Measurements from ENCODE around the gene ZNF827. TPM values are rescaled to one million over a fixed set of nuclear protein-coding genes. Genes with fewer than 3 reads are reported as not detected.

The ZNF827 gene
- total and polyA plus RNA-seq, 2 of the 13 experiments (the other 11 are each of a cell fraction or from before 2014, with no cell fraction given), result 2.8 TPM

GRCh38 chr4:145936142-145936996, 2.3 kb downstream of the ZNF827 start:
- Histone ChIP-seq H3K36me3 (replicated peaks in 1 of 2; ENCODE audit: control insufficient read depth in 1 of 2, insufficient read depth in 2 of 2, low read length in 2 of 2) (no peaks in the 10 kb centered on the region), H3K79me2 (ENCODE audit: insufficient read depth, low read length) (peaks cover 30% of the 10 kb centered on the region)
- no peak for FAIRE-seq
- TF ChIP-seq ZNF362 (CRISPR knock-in tag; IDR thresholded peaks at IDR 0.05; ENCODE audit: borderline replicate concordance) (peak; percentile 11; the same call in 1 of the 2 replicates), HES4 (CRISPR knock-in tag; IDR thresholded peaks at IDR 0.05; ENCODE audit: borderline replicate concordance) (0 out of 2 replicates have a peak, but pooled peaks have one; percentile 32), HNRNPK (IDR thresholded peaks at IDR 0.05; ENCODE audit: low read depth, low read length, poor library complexity, severe bottlenecking) (peak; percentile 61), HMGXB4 (CRISPR knock-in tag; IDR thresholded peaks at IDR 0.05; ENCODE audit: borderline replicate concordance in 1 of 2, low read depth in 1 of 2) (peak in 1 of 2 experiments; percentile 46; a peak in 2 of 4 replicates), AGO2 (optimal IDR thresholded peaks at IDR 0.05; ENCODE audit: low read depth, low read length) (peak; percentile 72), ZFP90 (CRISPR knock-in tag; IDR thresholded peaks at IDR 0.05; ENCODE audit: borderline replicate concordance) (peak; percentile 24; the same call in 1 of the 2 replicates), ZNF281 (CRISPR knock-in tag; IDR thresholded peaks at IDR 0.05; ENCODE audit: borderline replicate concordance) (peak; percentile 72; the same call in 1 of the 2 replicates), MAX (IDR thresholded peaks at IDR 0.05) (peak; percentile 54; the same call in 1 of the 2 replicates), SIN3A (IDR thresholded peaks at IDR 0.05; ENCODE audit: borderline replicate concordance, low read depth, low read length) (peak; percentile 50; the same call in 1 of the 2 replicates), SKI (IDR thresholded peaks at IDR 0.05; ENCODE audit: partially characterized antibody) (peak; percentile 56)
- TF ChIP-seq, protein P1, sequence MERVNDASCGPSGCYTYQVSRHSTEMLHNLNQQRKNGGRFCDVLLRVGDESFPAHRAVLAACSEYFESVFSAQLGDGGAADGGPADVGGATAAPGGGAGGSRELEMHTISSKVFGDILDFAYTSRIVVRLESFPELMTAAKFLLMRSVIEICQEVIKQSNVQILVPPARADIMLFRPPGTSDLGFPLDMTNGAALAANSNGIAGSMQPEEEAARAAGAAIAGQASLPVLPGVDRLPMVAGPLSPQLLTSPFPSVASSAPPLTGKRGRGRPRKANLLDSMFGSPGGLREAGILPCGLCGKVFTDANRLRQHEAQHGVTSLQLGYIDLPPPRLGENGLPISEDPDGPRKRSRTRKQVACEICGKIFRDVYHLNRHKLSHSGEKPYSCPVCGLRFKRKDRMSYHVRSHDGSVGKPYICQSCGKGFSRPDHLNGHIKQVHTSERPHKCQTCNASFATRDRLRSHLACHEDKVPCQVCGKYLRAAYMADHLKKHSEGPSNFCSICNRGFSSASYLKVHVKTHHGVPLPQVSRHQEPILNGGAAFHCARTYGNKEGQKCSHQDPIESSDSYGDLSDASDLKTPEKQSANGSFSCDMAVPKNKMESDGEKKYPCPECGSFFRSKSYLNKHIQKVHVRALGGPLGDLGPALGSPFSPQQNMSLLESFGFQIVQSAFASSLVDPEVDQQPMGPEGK (CRISPR knock-in tag; IDR thresholded peaks at IDR 0.05), result peak; percentile 48

More at GRCh38 chr4:145936142-145936996, 2.3 kb downstream of the ZNF827 start:
- DNase-seq (ENCODE audit: low spot score) (peak; percentile 40), ATAC-seq (peak; percentile 56)
- BruUV-seq (replicated peaks), result no TSS peak
- H2AFZ ChIP-seq (ENCODE audit: low read length), result no peak overlapping the region
- CTCF ChIA-PET (ENCODE audit: low intra/inter-chr PET ratio, low total read pairs), result no interaction called here
- peak overlapping the region; percentile 64 to 96 (median 85) for H3K4me3 ChIP-seq (replicated peaks in 1 of 3; ENCODE audit: insufficient read depth in 1 of 3, low read depth in 2 of 3, low read length in 3 of 3)
- in situ Hi-C loops (cut with HindIII; ENCODE audit: extremely low pct_ligation_motif_present, low pct_unique_long_range_greater_than_20kb) (loop anchor here (10.0 kb wide), 1 partner anchor 202 kb away; no protein-coding TSS in a partner anchor), intact Hi-C loops (cut with micrococcal nuclease; ENCODE audit: unreplicated experiment) (loop anchor here (1.0 to 5.0 kb wide), 2 partner anchors 44 to 205 kb away; no protein-coding TSS in a partner anchor)
- H3K4me2 ChIP-seq (ENCODE audit: low read depth, low read length), result peak overlapping the region; percentile 75
- POLR2A ChIA-PET, result no interaction called here
- WGBS (ENCODE audit: low lambda C conversion rate), result 2% methylated on average over 42 of the region's 70 CpGs
- H3K27ac ChIP-seq (ENCODE audit: extremely low read length, insufficient read depth, low read length), result peak overlapping the region; percentile 64
- peak overlapping the region; percentile 66 for H3K9ac ChIP-seq (ENCODE audit: insufficient read depth, low read depth, low read length)
- no peaks in the 10 kb centered on the region for H3K9me3 ChIP-seq (ENCODE audit: low read length)
- peaks cover 26% of the 10 kb centered on the region for H3K4me1 ChIP-seq (ENCODE audit: insufficient read depth, low read length)
- no peaks in the 10 kb centered on the region for H4K20me1 ChIP-seq (ENCODE audit: insufficient read depth, low read length)
- no peaks in the 10 kb centered on the region; a peak in 1 of 5 replicates for H3K27me3 ChIP-seq (ENCODE audit: control insufficient read depth in 1 of 2, insufficient read depth in 2 of 2, low read length in 2 of 2)

All from HepG2 (cell line).